PC-3 (cell line): ENCODE measurements around the gene B4GALT3. TPM values are rescaled to one million over a fixed set of nuclear protein-coding genes. Genes with fewer than 3 reads are reported as not detected.
A peak's percentile ranks its signal among the peaks of the same experiment; 100 is the strongest.

Experiments
- ATAC-seq: fragments of 200-7000 bp; cut with Tn5 transposase; 2 replicates; pipeline ENCODE4 v1.9.1; 2020; ENCODE audit warnings: mild to moderate bottlenecking, moderate library complexity
- BruUV-seq: library from RNA; stranded (reverse); fragments of 400-500 nt; replicated peaks from 2 replicates; lab custom pipeline; 2021; lab: Mats Ljungman, UMichigan
- CTCF ChIA-PET: fragments of 300-600 bp; sonication (Branson Sonifier 250); formaldehyde crosslinking; loops from one replicate; lab custom pipeline; 2022; ENCODE audit warnings: antibody characterized with exemption; lab: Charles Lee
- POLR2A ChIA-PET: fragments of 300-600 bp; sonication (Branson Sonifier 250); formaldehyde crosslinking; loops from one replicate; lab custom pipeline; 2022; ENCODE audit warnings: antibody characterized with exemption; ENCODE audit not compliant: unreplicated experiment; lab: Charles Lee
- DNase-seq: peaks from one replicate; pipeline ENCODE4 v3.0.0-alpha.2; 2015
- H2AFZ ChIP-seq: fragments of 300-600 bp; sonication (generic); 2 replicates; pipeline ENCODE4 v1.6.0; 2016; ENCODE audit warnings: antibody characterized with exemption, low read length
- H3F3A ChIP-seq: fragments of 300-600 bp; sonication (generic); one replicate; pipeline ENCODE4 v1.6.0; 2017; ENCODE audit warnings: antibody characterized with exemption, low read length, control low read depth, mild to moderate bottlenecking; ENCODE audit not compliant: unreplicated experiment
- H3K27ac ChIP-seq: fragments of 300-600 bp; sonication (generic); 2 replicates; pipeline ENCODE4 v1.5.1; 2016; ENCODE audit warnings: mild to moderate bottlenecking, low read length
- H3K27me3 ChIP-seq: fragments of 300-600 bp; sonication (generic); 2 replicates; pipeline ENCODE4 v1.6.1; 2016; ENCODE audit warnings: low read length, mixed read lengths
- H3K36me3 ChIP-seq: fragments of 300-600 bp; sonication (generic); 2 replicates; pipeline ENCODE4 v1.6.1; 2016; ENCODE audit warnings: low read depth, mixed run types, low read length, mixed read lengths
- H3K4me1 ChIP-seq: fragments of 300-600 bp; sonication (generic); 2 replicates; pipeline ENCODE4 v1.5.1; 2016; ENCODE audit warnings: low read length; ENCODE audit not compliant: insufficient read depth
- H3K4me2 ChIP-seq: fragments of 300-600 bp; sonication (generic); 2 replicates; pipeline ENCODE4 v1.6.0; 2016; ENCODE audit warnings: low read length
- H3K4me3 ChIP-seq: fragments of 300-600 bp; sonication (generic); 2 replicates; pipeline ENCODE4 v1.5.1; 2016; ENCODE audit warnings: mild to moderate bottlenecking, low read length, mixed read lengths
- H3K79me2 ChIP-seq: fragments of 300-600 bp; sonication (generic); 2 replicates; pipeline ENCODE4 v1.6.1; 2017; ENCODE audit warnings: low read length, mixed read lengths
- H3K9ac ChIP-seq: fragments of 300-600 bp; sonication (generic); 2 replicates; pipeline ENCODE4 v1.6.0; 2016; ENCODE audit warnings: mild to moderate bottlenecking, low read length
- H3K9me2 ChIP-seq: fragments of 300-600 bp; sonication (generic); replicated peaks from 2 replicates; pipeline ENCODE4 v1.6.1; 2016; ENCODE audit warnings: mixed run types, low read length, mixed read lengths
- H3K9me3 ChIP-seq: fragments of 300-600 bp; sonication (generic); 2 replicates; pipeline ENCODE4 v1.6.1; 2016; ENCODE audit warnings: low read length, mixed read lengths
- H4K20me1 ChIP-seq: fragments of 300-600 bp; sonication (generic); 2 replicates; pipeline ENCODE4 v1.6.1; 2016; ENCODE audit warnings: low read length, mixed read lengths
- CTCF ChIP-seq: fragments of 300-600 bp; sonication (generic); conservative IDR thresholded peaks from 2 replicates; pipeline ENCODE4 v1.5.1; 2017; ENCODE audit warnings: antibody characterized with exemption, low read depth, mild to moderate bottlenecking, low read length
- EZH2 ChIP-seq: fragments of 300-600 bp; sonication (generic); IDR thresholded peaks from one replicate; pipeline ENCODE4 v1.6.1; 2017; ENCODE audit warnings: antibody characterized with exemption, mild to moderate bottlenecking, low read length; ENCODE audit not compliant: unreplicated experiment
- EZH2phosphoT487 ChIP-seq: fragments of 300-600 bp; sonication (generic); IDR thresholded peaks from 2 replicates; pipeline ENCODE4 v1.6.1; 2018; ENCODE audit warnings: mild to moderate bottlenecking, antibody characterized with exemption, low read length, borderline replicate concordance
- intact Hi-C: fragments of 100-400 bp; cut with micrococcal nuclease; formaldehyde crosslinking; loops from 2 replicates; pipeline ENCODE4 v1.9.0; 2023
- total RNA-seq: library from RNA; depleted of rRNA; stranded (reverse); fragments of >200 nt; gene quantifications from 2 replicates; pipeline ENCODE4 v1.2.3, GENCODE V29; 2014

B4GALT3 gene
- total RNA-seq, 1 experiment from 2014 or later, result 85.4 TPM

DNA sequence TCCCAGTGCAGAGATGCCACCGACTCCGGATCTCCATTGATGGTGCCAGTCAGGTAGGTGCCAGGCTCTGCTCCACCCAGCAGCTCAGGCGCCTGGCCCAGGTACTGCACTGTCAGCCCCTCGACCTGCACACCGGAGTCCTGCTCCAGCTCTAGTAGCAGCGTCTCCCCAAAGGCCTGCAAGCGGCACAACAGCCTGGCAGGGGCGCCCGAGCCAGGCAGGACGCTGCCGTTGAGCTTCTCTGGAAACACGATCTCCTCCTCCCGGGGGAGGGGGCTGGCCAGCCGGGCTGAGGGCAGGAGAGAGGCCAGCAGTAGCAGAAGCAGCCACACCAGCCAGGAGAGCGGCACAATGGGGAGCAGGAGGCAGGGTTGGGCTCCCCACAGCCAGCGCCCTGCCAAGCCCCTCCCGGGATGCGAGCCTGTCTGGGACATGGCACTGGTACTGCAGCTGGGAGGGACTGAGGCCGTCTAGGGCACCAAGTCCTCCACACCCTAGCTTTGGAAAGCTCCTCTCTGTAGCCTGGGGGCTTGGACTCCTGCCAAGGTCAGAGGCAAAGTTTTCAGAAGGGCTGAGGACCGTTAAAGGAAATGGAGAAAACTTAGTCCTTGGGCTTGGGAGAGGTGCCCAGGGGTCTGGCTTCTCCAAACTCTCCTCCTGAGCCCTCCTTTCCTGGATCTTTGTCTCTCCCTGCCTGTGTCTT, 21.0 kb upstream of the B4GALT3 start:
- H3K9ac ChIP-seq, result no peak overlapping the region
- ChIA-PET POLR2A (no interaction called here), CTCF (interaction anchor here (0.6 kb wide), 1 partner anchor 176 kb away, joined by 4 read pairs; no protein-coding TSS in a partner anchor)
- H4K20me1 ChIP-seq, result no peaks in the 10 kb centered on the region
- peaks cover 11% of the 10 kb centered on the region for H3K79me2 ChIP-seq
- intact Hi-C loops, result no loop called here
- no peaks in the 10 kb centered on the region for H3K9me3 ChIP-seq
- no peaks in the 10 kb centered on the region for H3K9me2 ChIP-seq
- no peak overlapping the region for H3K4me2 ChIP-seq
- peak overlapping the region; percentile 15; the same call in 1 of the 2 replicates for H2AFZ ChIP-seq
- no peaks in the 10 kb centered on the region for H3K27me3 ChIP-seq
- TF ChIP-seq EZH2phosphoT487 (no peak), CTCF (no peak), EZH2 (no peak)
- peaks cover 24% of the 10 kb centered on the region for H3K4me1 ChIP-seq
- no peak overlapping the region for H3K27ac ChIP-seq
- no TSS peak for BruUV-seq
- ATAC-seq (no peak), DNase-seq (peak; percentile 44)
- H3K36me3 ChIP-seq, result no peaks in the 10 kb centered on the region
- no peaks in the 10 kb centered on the region for H3F3A ChIP-seq
- H3K4me3 ChIP-seq, result no peak overlapping the region

DNA sequence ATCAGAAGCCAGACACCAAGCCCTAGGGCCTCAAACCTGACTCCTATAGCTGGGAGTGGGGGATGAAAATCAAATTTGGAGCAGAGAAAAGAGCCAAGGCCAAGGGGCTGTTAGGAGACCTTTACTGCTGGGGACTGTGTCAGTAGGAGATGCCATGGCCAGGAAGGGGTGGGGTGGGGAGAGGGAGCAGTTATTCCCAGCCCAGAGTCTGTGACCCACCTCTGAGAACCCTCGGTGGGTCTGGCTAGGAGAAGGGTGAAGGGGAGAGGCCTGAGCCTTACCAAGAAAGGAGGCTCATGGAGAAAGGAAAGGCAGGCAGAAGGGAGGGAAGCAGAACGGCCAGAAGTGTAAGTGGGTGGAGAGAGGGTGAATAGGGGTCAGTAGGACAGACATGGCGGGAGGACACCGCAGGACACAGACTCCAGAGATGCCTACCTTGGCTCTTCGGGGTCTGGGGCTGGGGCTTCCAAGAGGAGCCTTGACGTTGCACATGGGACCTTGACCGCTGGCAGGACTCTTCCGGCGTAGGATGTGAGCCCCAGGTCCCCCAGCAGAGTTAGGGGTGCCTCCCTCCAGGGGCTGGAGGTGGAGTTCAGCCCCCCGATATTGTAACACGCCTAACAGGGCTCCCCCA, 20.4 kb upstream of the B4GALT3 start:
- Histone ChIP-seq H3K27me3 (no peaks in the 10 kb centered on the region), H3K4me1 (peaks cover 19% of the 10 kb centered on the region), H3K79me2 (peaks cover 4% of the 10 kb centered on the region), H4K20me1 (no peaks in the 10 kb centered on the region), H3K9me3 (no peaks in the 10 kb centered on the region), H3K4me3 (no peak overlapping the region), H3K36me3 (no peaks in the 10 kb centered on the region), H3K4me2 (no peak overlapping the region), H3K9ac (no peak overlapping the region), H3F3A (no peaks in the 10 kb centered on the region), H3K27ac (no peak overlapping the region), H3K9me2 (no peaks in the 10 kb centered on the region), H2AFZ (no peak overlapping the region)
- BruUV-seq, result no TSS peak
- CTCF ChIA-PET, result no interaction called here
- POLR2A ChIA-PET, result no interaction called here
- no peak for ATAC-seq
- no peak for TF ChIP-seq EZH2phosphoT487
- TF ChIP-seq CTCF, result no peak
- no peak for TF ChIP-seq EZH2
- no peak for DNase-seq
- intact Hi-C loops, result no loop called here
